HG03378 (cell line): ENCODE data around the gene TPRKB.
"Not testable (repeated sequence)": the region's sequence is repeated elsewhere in the genome, so short reads cannot be mapped to it uniquely, and the experiment has no call there.

Experiments
- ATAC-seq: cut with Tn5 transposase; IDR thresholded peaks from one replicate; pipeline ENCODE4 v1.9.1; 2021; ENCODE audit warnings: mild to moderate bottlenecking, moderate library complexity; ENCODE audit not compliant: unreplicated experiment

The TPRKB gene

GRCh38 chr2:73736855-73737779 lies at the start of gene TPRKB:
TPRKB (minus strand) TSS chr2:73737345; CDS start chr2:73734569, 2,776 bp downstream.
- ATAC-seq: peak; percentile 92

- not testable (repeated sequence) for ATAC-seq
Observed at GRCh38 chr2:73783883-73784282, 46.7 kb upstream of the TPRKB start, which contains the start of gene C2orf78. C2orf78 (plus strand) TSS chr2:73784183; CDS start chr2:73784310, 127 bp downstream.

- ATAC-seq: not testable (repeated sequence)
Observed at GRCh38 chr2:73783402-73783801, 46.3 kb upstream of the TPRKB start.

GRCh38 chr2:73780237-73780582 lies 43.1 kb upstream of the TPRKB start:
- no peak for ATAC-seq

GRCh38 chr2:73779467-73780236 lies 42.5 kb upstream of the TPRKB start, which contains the start of gene DUSP11:
DUSP11 (minus strand) TSS chr2:73780103; CDS start chr2:73779974, 129 bp downstream.
- ATAC-seq: peak; percentile 99

GRCh38 chr2:73778867-73779466 lies 41.8 kb upstream of the TPRKB start:
- ATAC-seq: not testable (repeated sequence)

- ATAC-seq: no peak
Observed at GRCh38 chr2:73776869-73777519, 39.8 kb upstream of the TPRKB start.

GRCh38 chr2:73776381-73776780 lies 39.2 kb upstream of the TPRKB start:
- ATAC-seq: no peak

- no peak for ATAC-seq
Observed at GRCh38 chr2:73772819-73773218, 35.7 kb upstream of the TPRKB start.

GRCh38 chr2:73770725-73771124 lies 33.6 kb upstream of the TPRKB start:
- no peak for ATAC-seq

- no peak for ATAC-seq
Observed at GRCh38 chr2:73766994-73767393, 29.8 kb upstream of the TPRKB start.

GRCh38 chr2:73766349-73766748 lies 29.2 kb upstream of the TPRKB start:
- no peak for ATAC-seq

- no peak for ATAC-seq
Observed at GRCh38 chr2:73764945-73765344, 27.8 kb upstream of the TPRKB start.

GRCh38 chr2:73762571-73762970 lies 25.4 kb upstream of the TPRKB start:
- no peak for ATAC-seq

- no peak for ATAC-seq
Observed at GRCh38 chr2:73759904-73760303, 22.8 kb upstream of the TPRKB start.

GRCh38 chr2:73759285-73759764 lies 22.2 kb upstream of the TPRKB start:
- no peak for ATAC-seq

- ATAC-seq: not testable (repeated sequence)
Observed at GRCh38 chr2:73754332-73754731, 17.2 kb upstream of the TPRKB start.

- ATAC-seq: no peak
Observed at GRCh38 chr2:73749314-73749713, 12.2 kb upstream of the TPRKB start.

GRCh38 chr2:73746877-73747208 lies 9.7 kb upstream of the TPRKB start:
- no peak for ATAC-seq

GRCh38 chr2:73746015-73746876 lies 9.1 kb upstream of the TPRKB start:
- no peak for ATAC-seq
